Measurements from ENCODE around the gene AURKAIP1.

DNA sequence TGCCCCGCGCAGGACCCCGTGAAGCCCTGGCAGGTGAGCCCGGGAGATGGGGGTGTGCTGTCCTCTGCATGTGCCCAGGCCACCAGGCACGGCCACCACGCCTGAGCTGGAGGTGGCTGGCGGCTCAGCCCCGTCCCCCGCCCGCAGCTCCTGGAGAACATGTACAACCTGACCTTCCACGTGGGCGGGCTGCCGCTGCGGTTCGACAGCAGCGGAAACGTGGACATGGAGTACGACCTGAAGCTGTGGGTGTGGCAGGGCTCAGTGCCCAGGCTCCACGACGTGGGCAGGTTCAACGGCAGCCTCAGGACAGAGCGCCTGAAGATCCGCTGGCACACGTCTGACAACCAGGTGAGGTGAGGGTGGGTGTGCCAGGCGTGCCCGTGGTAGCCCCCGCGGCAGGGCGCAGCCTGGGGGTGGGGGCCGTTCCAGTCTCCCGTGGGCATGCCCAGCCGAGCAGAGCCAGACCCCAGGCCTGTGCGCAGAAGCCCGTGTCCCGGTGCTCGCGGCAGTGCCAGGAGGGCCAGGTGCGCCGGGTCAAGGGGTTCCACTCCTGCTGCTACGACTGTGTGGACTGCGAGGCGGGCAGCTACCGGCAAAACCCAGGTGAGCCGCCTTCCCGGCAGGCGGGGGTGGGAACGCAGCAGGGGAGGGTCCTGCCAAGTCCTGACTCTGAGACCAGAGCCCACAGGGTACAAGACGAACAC, 42.1 kb downstream of the AURKAIP1 start:
- TF ChIP-seq, protein P1, sequence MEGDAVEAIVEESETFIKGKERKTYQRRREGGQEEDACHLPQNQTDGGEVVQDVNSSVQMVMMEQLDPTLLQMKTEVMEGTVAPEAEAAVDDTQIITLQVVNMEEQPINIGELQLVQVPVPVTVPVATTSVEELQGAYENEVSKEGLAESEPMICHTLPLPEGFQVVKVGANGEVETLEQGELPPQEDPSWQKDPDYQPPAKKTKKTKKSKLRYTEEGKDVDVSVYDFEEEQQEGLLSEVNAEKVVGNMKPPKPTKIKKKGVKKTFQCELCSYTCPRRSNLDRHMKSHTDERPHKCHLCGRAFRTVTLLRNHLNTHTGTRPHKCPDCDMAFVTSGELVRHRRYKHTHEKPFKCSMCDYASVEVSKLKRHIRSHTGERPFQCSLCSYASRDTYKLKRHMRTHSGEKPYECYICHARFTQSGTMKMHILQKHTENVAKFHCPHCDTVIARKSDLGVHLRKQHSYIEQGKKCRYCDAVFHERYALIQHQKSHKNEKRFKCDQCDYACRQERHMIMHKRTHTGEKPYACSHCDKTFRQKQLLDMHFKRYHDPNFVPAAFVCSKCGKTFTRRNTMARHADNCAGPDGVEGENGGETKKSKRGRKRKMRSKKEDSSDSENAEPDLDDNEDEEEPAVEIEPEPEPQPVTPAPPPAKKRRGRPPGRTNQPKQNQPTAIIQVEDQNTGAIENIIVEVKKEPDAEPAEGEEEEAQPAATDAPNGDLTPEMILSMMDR (IDR thresholded peaks at IDR 0.05; ENCODE audit: low read depth, low read length), result no peak
- no peak for TF ChIP-seq POLR2A (IDR thresholded peaks at IDR 0.05; ENCODE audit: extremely low read depth, insufficient read length)

Data from NB4 (cell line).